HG02840 (cell line): ENCODE data around the gene ABCA4.

Experiments
- ATAC-seq: cut with Tn5 transposase; IDR thresholded peaks from one replicate; pipeline ENCODE4 v1.9.1; 2021; ENCODE audit warnings: mild to moderate bottlenecking, moderate library complexity, moderate number of reproducible peaks; ENCODE audit not compliant: unreplicated experiment, low FRiP score

ABCA4 gene

GRCh38 chr1:94031591-94031990 lies 89.4 kb downstream of the ABCA4 start:
- ATAC-seq = no peak

GRCh38 chr1:94031154-94031553 lies 89.8 kb downstream of the ABCA4 start:
- ATAC-seq = no peak

- no peak for ATAC-seq
These were observed 91.6 kb downstream of the ABCA4 start for GRCh38 chr1:94029130-94029993.

- ATAC-seq = no peak
These were observed 93.0 kb downstream of the ABCA4 start for GRCh38 chr1:94027721-94028515.

GRCh38 chr1:94026619-94027380 lies 94.1 kb downstream of the ABCA4 start:
- ATAC-seq = no peak

GRCh38 chr1:94025383-94026340 lies 95.3 kb downstream of the ABCA4 start:
- no peak for ATAC-seq

GRCh38 chr1:94024104-94024792 lies 96.7 kb downstream of the ABCA4 start:
- ATAC-seq = no peak

- no peak for ATAC-seq
These were observed 98.3 kb downstream of the ABCA4 start for GRCh38 chr1:94022471-94023189.

GRCh38 chr1:94020764-94021579 lies 100.0 kb downstream of the ABCA4 start:
- ATAC-seq = no peak

GRCh38 chr1:94019327-94019726 lies 101.6 kb downstream of the ABCA4 start:
- no peak for ATAC-seq

- ATAC-seq = no peak
These were observed 103.7 kb downstream of the ABCA4 start for GRCh38 chr1:94017155-94017829.

- ATAC-seq = no peak
These were observed 105.5 kb downstream of the ABCA4 start for GRCh38 chr1:94015489-94015817.

- no peak for ATAC-seq
These were observed 106.1 kb downstream of the ABCA4 start for GRCh38 chr1:94014635-94015488.

GRCh38 chr1:94014087-94014486 lies 106.9 kb downstream of the ABCA4 start:
- no peak for ATAC-seq

GRCh38 chr1:94013367-94013878 lies 107.5 kb downstream of the ABCA4 start:
- no peak for ATAC-seq

- ATAC-seq = no peak
These were observed 108.1 kb downstream of the ABCA4 start for GRCh38 chr1:94012708-94013366.
